Astrocyte (in vitro differentiated cells and primary cell): ENCODE data around the gene GNAI2.

Experiments
- EZH2 ChIP-seq: IDR thresholded peaks from 2 replicates; pipeline ENCODE4 v1.6.1; 2012; ENCODE audit warnings: mild to moderate bottlenecking, low read length, inconsistent platforms; ENCODE audit not compliant: insufficient read depth
- TF ChIP-seq, protein P1 (sequence below): IDR thresholded peaks from 2 replicates; pipeline ENCODE4 v1.5.1; 2011; ENCODE audit warnings: low read depth, mild to moderate bottlenecking, inconsistent platforms, low read length, moderate library complexity; ENCODE audit not compliant: insufficient read depth

DNA sequence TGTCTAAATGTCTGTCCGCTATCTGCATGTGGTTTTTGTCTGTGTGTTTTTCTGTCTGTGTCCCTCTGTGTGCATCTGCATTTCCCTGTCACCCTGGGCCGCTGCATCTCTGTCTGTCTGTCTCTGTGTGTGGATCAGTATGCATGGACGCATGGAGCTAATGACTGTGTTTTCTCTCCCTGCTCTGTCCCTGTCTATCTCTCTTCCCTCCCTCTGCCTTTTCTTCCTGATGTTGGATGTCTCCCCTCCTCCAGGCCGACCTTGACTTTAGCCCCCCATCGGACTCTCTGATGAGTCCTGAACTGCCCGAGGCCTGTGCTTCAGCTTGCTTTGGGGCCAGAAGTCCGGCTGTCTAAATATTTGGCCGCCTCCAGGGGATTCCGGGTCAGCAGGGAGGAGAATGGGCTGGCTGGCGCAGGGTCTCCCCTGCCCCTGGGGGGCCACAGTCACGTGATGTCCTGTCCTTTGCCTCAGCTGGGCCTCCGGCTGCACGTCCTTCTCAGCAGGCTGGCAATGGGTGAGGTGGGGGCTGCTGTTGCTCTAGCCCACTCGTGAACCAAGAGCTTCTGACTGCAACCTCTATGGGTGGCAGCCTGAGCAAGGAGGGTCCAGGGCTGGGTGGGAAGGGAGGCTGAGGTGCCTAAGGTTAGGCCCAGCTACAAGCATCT lies 27.2 kb upstream of the GNAI2 start:
- TF ChIP-seq, protein P1, sequence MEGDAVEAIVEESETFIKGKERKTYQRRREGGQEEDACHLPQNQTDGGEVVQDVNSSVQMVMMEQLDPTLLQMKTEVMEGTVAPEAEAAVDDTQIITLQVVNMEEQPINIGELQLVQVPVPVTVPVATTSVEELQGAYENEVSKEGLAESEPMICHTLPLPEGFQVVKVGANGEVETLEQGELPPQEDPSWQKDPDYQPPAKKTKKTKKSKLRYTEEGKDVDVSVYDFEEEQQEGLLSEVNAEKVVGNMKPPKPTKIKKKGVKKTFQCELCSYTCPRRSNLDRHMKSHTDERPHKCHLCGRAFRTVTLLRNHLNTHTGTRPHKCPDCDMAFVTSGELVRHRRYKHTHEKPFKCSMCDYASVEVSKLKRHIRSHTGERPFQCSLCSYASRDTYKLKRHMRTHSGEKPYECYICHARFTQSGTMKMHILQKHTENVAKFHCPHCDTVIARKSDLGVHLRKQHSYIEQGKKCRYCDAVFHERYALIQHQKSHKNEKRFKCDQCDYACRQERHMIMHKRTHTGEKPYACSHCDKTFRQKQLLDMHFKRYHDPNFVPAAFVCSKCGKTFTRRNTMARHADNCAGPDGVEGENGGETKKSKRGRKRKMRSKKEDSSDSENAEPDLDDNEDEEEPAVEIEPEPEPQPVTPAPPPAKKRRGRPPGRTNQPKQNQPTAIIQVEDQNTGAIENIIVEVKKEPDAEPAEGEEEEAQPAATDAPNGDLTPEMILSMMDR, result no peak
- TF ChIP-seq EZH2, result no peak
